T-cell (primary cell): ENCODE data around the gene FLVCR2. TPM values are rescaled to one million over a fixed set of nuclear protein-coding genes. Genes with fewer than 3 reads are reported as not detected.
A peak's percentile ranks its signal among the peaks of the same experiment; 100 is the strongest.

Experiments
- ATAC-seq, 4 experiments: fragments of 200-7000 bp in 3 of 4; fragments of 150-1000 bp in 1 of 4; cut with Tn5 transposase; replicated peaks in 1 of 4; 1 replicate in 3 of 4; 2 replicates in 1 of 4; pipeline ENCODE4 v1.10.0; 2021; ENCODE audit warnings: moderate library complexity in 3 of 4, mild to moderate bottlenecking in 2 of 4, moderate number of reproducible peaks in 1 of 4
- CTCF ChIA-PET, 2 donors: fragments of 300-600 bp; sonication (Branson Sonifier 250); formaldehyde crosslinking; loops; one replicate each; lab custom pipeline; 2022; ENCODE audit warnings: antibody characterized with exemption in 2 of 2; lab: Charles Lee
- POLR2A ChIA-PET, 2 donors: fragments of 300-600 bp; sonication (Branson Sonifier 250); formaldehyde crosslinking; loops; one replicate each; lab custom pipeline; 2022; ENCODE audit warnings: antibody characterized with exemption in 2 of 2; lab: Charles Lee
- DNase-seq, 35 experiments: peaks; one replicate each; pipeline versions ENCODE4 v3.0.0 to v3.0.0-alpha.2; 2013 to 2023
- H3K27ac ChIP-seq: one replicate; pipeline ENCODE4 v1.5.1; 2013; ENCODE audit warnings: low read length
- H3K27me3 ChIP-seq, 2 experiments: replicated peaks in 1 of 2; 1 replicate in 1 of 2; 2 replicates in 1 of 2; pipeline versions ENCODE4 v1.6.1 to v1.7.0; 2013; ENCODE audit warnings: low read length in 1 of 2, mixed read lengths in 1 of 2; ENCODE audit not compliant: control insufficient read depth in 2 of 2, insufficient read depth in 2 of 2; ENCODE audit errors: extremely low read depth in 1 of 2
- H3K36me3 ChIP-seq, 2 donors: 1 replicate in 1 of 2; 2 replicates in 1 of 2; pipeline versions ENCODE4 v1.6.1 to v1.7.0; 2013; ENCODE audit warnings: low read length in 1 of 2; ENCODE audit not compliant: control insufficient read depth in 2 of 2, insufficient read depth in 1 of 2; ENCODE audit errors: extremely low read depth in 1 of 2
- H3K4me1 ChIP-seq, 2 experiments: 1 replicate in 1 of 2; 2 replicates in 1 of 2; pipeline versions ENCODE4 v1.6.1 to v1.7.0; 2013; ENCODE audit warnings: low read length in 2 of 2, mixed read lengths in 1 of 2; ENCODE audit not compliant: insufficient read depth in 2 of 2, control insufficient read depth in 1 of 2; ENCODE audit errors: extremely low read depth in 1 of 2
- H3K4me3 ChIP-seq, 2 donors: 1 replicate in 1 of 2; 2 replicates in 1 of 2; pipeline versions ENCODE4 v1.5.1 to v1.7.0; 2013; ENCODE audit warnings: mild to moderate bottlenecking in 2 of 2, low read length in 1 of 2, moderate library complexity in 1 of 2; ENCODE audit not compliant: control insufficient read depth in 1 of 2; ENCODE audit errors: extremely low read depth in 1 of 2
- H3K9me3 ChIP-seq: 2 replicates; pipeline ENCODE4 v1.7.0; 2013
- H3K27ac Mint-ChIP-seq, 2 donors: one replicate each; pipeline ENCODE4 v1.8.0; 2020 to 2021; ENCODE audit warnings: mild to moderate bottlenecking in 2 of 2, mixed read lengths in 2 of 2
- H3K27me3 Mint-ChIP-seq, 2 donors: one replicate each; pipeline ENCODE4 v1.8.0; 2021 to 2022; ENCODE audit warnings: mixed read lengths in 2 of 2
- H3K36me3 Mint-ChIP-seq: one replicate; pipeline ENCODE4 v1.8.0; 2021; ENCODE audit warnings: mixed read lengths
- H3K4me1 Mint-ChIP-seq, 3 donors: one replicate each; pipeline ENCODE4 v1.8.0; 2020 to 2022; ENCODE audit warnings: mixed read lengths in 3 of 3, mild to moderate bottlenecking in 1 of 3
- H3K4me3 Mint-ChIP-seq, 3 donors: one replicate each; pipeline ENCODE4 v1.8.0; 2020 to 2022; ENCODE audit warnings: mild to moderate bottlenecking in 3 of 3, mixed read lengths in 3 of 3, moderate library complexity in 3 of 3
- H3K9me3 Mint-ChIP-seq, 3 donors: one replicate each; pipeline ENCODE4 v1.8.0; 2020 to 2022; ENCODE audit warnings: mixed read lengths in 3 of 3
- WGBS: methylation state at CpG from one replicate; pipeline ENCODE4 v1.1.5; 2013; ENCODE audit warnings: missing lambda C conversion rate; ENCODE audit not compliant: insufficient coverage; 5-methylcytosine and 5-hydroxymethylcytosine counted together
- total RNA-seq, 35 experiments: library from RNA in 6 of 35; stranded (reverse) in 6 of 35; fragments of 120-200 nt in 1 of 35; gene quantifications; one replicate each; pipeline versions ENCODE4 v1.2.1 to v1.2.4 and lab custom pipeline; 2013 to 2026

Gene FLVCR2
- total RNA-seq, 5 donors from 2014 or later (not counting 1 experiment from before 2014, with no cell fraction given) = 1.1 to 7.1 (median 3.1) TPM

- H3K36me3 Mint-ChIP-seq = no peaks in the 10 kb centered on the region
- WGBS = 17% methylated on average over 4 of the region's 4 CpGs
- no peaks in the 10 kb centered on the region for H3K27me3 Mint-ChIP-seq
- peaks cover 37 to 48% (median 40%) of the 10 kb centered on the region in 3 donors for H3K4me1 Mint-ChIP-seq
- Histone ChIP-seq H3K27ac (peak overlapping the region; percentile 36), H3K4me1 (peaks cover 0 to 22% of the 10 kb centered on the region in 2 experiments), H3K4me3 (no peak overlapping the region), H3K27me3 (peaks cover 0 to 4% of the 10 kb centered on the region in 2 experiments), H3K9me3 (no peaks in the 10 kb centered on the region), H3K36me3 (no peaks in the 10 kb centered on the region)
- peak; percentile 95 to 98 (median 96) for ATAC-seq
- peak overlapping the region; percentile 7 to 11 (median 8) for H3K4me3 Mint-ChIP-seq
- no peaks in the 10 kb centered on the region for H3K9me3 Mint-ChIP-seq
- CTCF ChIA-PET = interaction anchor here in 1 of 2 donors (0.6 to 1.2 kb wide), 7 partner anchors 24 to 679 kb away, joined by 3 to 5 read pairs (median 3); no protein-coding TSS in a partner anchor
- POLR2A ChIA-PET = interaction anchor here in 1 of 2 donors (1.3 kb wide), 1 partner anchor 12 kb away, joined by 3 read pairs; no protein-coding TSS in a partner anchor
- H3K27ac Mint-ChIP-seq = peak overlapping the region; percentile 92 to 93
- DNase-seq = peak in 34 of 35 experiments; percentile 22 to 80 (median 52)
Observed at GRCh38 chr14:75566321-75566720, 12.1 kb upstream of the FLVCR2 start.

- ATAC-seq (no peak), DNase-seq (no peak)
- Mint-ChIP-seq H3K27ac (peak overlapping the region; percentile 92 to 93), H3K27me3 (peaks cover 0 to under 1% of the 10 kb centered on the region in 2 donors), H3K4me3 (peak overlapping the region in 1 of 3 donors; percentile 8), H3K4me1 (peaks cover 32 to 43% (median 36%) of the 10 kb centered on the region in 3 donors), H3K36me3 (no peaks in the 10 kb centered on the region), H3K9me3 (no peaks in the 10 kb centered on the region)
- peaks cover 0 to 22% of the 10 kb centered on the region in 2 experiments for H3K4me1 ChIP-seq
- POLR2A ChIA-PET = interaction anchor here in 1 of 2 donors (1.3 kb wide), 1 partner anchor 13 kb away, joined by 3 read pairs; no protein-coding TSS in a partner anchor
- WGBS = 67% methylated on average over 5 of the region's 8 CpGs
- H3K27ac ChIP-seq = peak overlapping the region; percentile 36
- CTCF ChIA-PET = interaction anchor here in 1 of 2 donors (0.8 to 1.2 kb wide), 6 partner anchors 24 to 90 kb away, joined by 3 to 5 read pairs (median 3); no protein-coding TSS in a partner anchor
- H3K36me3 ChIP-seq = no peaks in the 10 kb centered on the region
- H3K9me3 ChIP-seq = no peaks in the 10 kb centered on the region
- no peak overlapping the region for H3K4me3 ChIP-seq
- peaks cover 0 to 4% of the 10 kb centered on the region in 2 experiments for H3K27me3 ChIP-seq
Observed at GRCh38 chr14:75566752-75567151, 11.7 kb upstream of the FLVCR2 start.

- 59% methylated on average over 6 of the region's 7 CpGs for WGBS
Observed at GRCh38 chr14:75568140-75568539, 10.3 kb upstream of the FLVCR2 start.

GRCh38 chr14:75568791-75569190, 9.6 kb upstream of the FLVCR2 start:
- no peaks in the 10 kb centered on the region for H3K9me3 Mint-ChIP-seq
- H3K4me1 Mint-ChIP-seq = peaks cover 28 to 35% (median 31%) of the 10 kb centered on the region in 3 donors
- WGBS = no CpG with 5 or more reads among the region's 6 CpGs
- Histone ChIP-seq H3K9me3 (no peaks in the 10 kb centered on the region), H3K27ac (no peak overlapping the region), H3K4me3 (no peak overlapping the region), H3K4me1 (peaks cover 0 to 22% of the 10 kb centered on the region in 2 experiments), H3K27me3 (peaks cover 0 to 4% of the 10 kb centered on the region in 2 experiments), H3K36me3 (no peaks in the 10 kb centered on the region)
- H3K4me3 Mint-ChIP-seq = no peak overlapping the region
- ChIA-PET POLR2A (no interaction called here), CTCF (interaction anchor here in 1 of 2 donors (0.8 kb wide), 1 partner anchor 9 kb away, joined by 4 read pairs; no protein-coding TSS in a partner anchor)
- no peaks in the 10 kb centered on the region for H3K36me3 Mint-ChIP-seq
- peaks cover 0 to 3% of the 10 kb centered on the region in 2 donors for H3K27me3 Mint-ChIP-seq
- DNase-seq = no peak
- no peak overlapping the region for H3K27ac Mint-ChIP-seq
- no peak for ATAC-seq

More at GRCh38 chr14:75568140-75568539, 10.3 kb upstream of the FLVCR2 start:
- Histone ChIP-seq H3K9me3 (no peaks in the 10 kb centered on the region), H3K4me3 (no peak overlapping the region), H3K27me3 (peaks cover 0 to 4% of the 10 kb centered on the region in 2 experiments), H3K36me3 (no peaks in the 10 kb centered on the region), H3K4me1 (peaks cover 0 to 22% of the 10 kb centered on the region in 2 experiments), H3K27ac (no peak overlapping the region)
- H3K9me3 Mint-ChIP-seq = no peaks in the 10 kb centered on the region
- peak overlapping the region in 1 of 2 donors; percentile 35 for H3K27ac Mint-ChIP-seq
- ATAC-seq (no peak), DNase-seq (no peak)
- H3K27me3 Mint-ChIP-seq = peaks cover 0 to 3% of the 10 kb centered on the region in 2 donors
- no peaks in the 10 kb centered on the region for H3K36me3 Mint-ChIP-seq
- ChIA-PET POLR2A (no interaction called here), CTCF (no interaction called here)
- peaks cover 28 to 35% (median 31%) of the 10 kb centered on the region in 3 donors for H3K4me1 Mint-ChIP-seq
- H3K4me3 Mint-ChIP-seq = no peak overlapping the region

GRCh38 chr14:75570797-75571196, 7.6 kb upstream of the FLVCR2 start:
- peaks cover 15 to 20% (median 17%) of the 10 kb centered on the region in 3 donors for H3K4me1 Mint-ChIP-seq
- WGBS = no CpG with 5 or more reads among the region's 2 CpGs
- peaks cover 0 to 3% of the 10 kb centered on the region in 2 donors for H3K27me3 Mint-ChIP-seq
- no peaks in the 10 kb centered on the region for H3K9me3 Mint-ChIP-seq
- peak overlapping the region in 1 of 2 donors; percentile 40 for H3K27ac Mint-ChIP-seq
- H3K9me3 ChIP-seq = no peaks in the 10 kb centered on the region
- no peaks in the 10 kb centered on the region for H3K36me3 Mint-ChIP-seq
- H3K36me3 ChIP-seq = no peaks in the 10 kb centered on the region
- POLR2A ChIA-PET = no interaction called here
- no peak overlapping the region for H3K4me3 ChIP-seq
- H3K4me1 ChIP-seq = peaks cover 0 to 13% of the 10 kb centered on the region in 2 experiments
- no peak for DNase-seq
- no peak overlapping the region for H3K27ac ChIP-seq
- CTCF ChIA-PET = no interaction called here
- H3K27me3 ChIP-seq = peaks cover 0 to 4% of the 10 kb centered on the region in 2 experiments
- no peak overlapping the region for H3K4me3 Mint-ChIP-seq
- ATAC-seq = no peak

- Mint-ChIP-seq H3K36me3 (no peaks in the 10 kb centered on the region), H3K27ac (no peak overlapping the region), H3K4me1 (peaks cover 3 to 8% (median 5%) of the 10 kb centered on the region in 3 donors), H3K27me3 (peaks cover 0 to 3% of the 10 kb centered on the region in 2 donors), H3K9me3 (no peaks in the 10 kb centered on the region), H3K4me3 (no peak overlapping the region)
- CTCF ChIA-PET = interaction anchor here in 1 of 2 donors (0.6 kb wide), 1 partner anchor 82 kb away, joined by 5 read pairs; no protein-coding TSS in a partner anchor
- no peaks in the 10 kb centered on the region for H3K9me3 ChIP-seq
- POLR2A ChIA-PET = no interaction called here
- DNase-seq (no peak), ATAC-seq (no peak)
- no peak overlapping the region for H3K4me3 ChIP-seq
- no peak overlapping the region for H3K27ac ChIP-seq
- peaks cover 0 to 4% of the 10 kb centered on the region in 2 experiments for H3K27me3 ChIP-seq
- H3K4me1 ChIP-seq = no peaks in the 10 kb centered on the region
- no peaks in the 10 kb centered on the region for H3K36me3 ChIP-seq
- WGBS = 86% methylated on average over 6 of the region's 6 CpGs
Observed at GRCh38 chr14:75572104-75572503, 6.3 kb upstream of the FLVCR2 start.
